Frontal cortex (tissue), 1 donor: ENCODE data around the gene KAT8. TPM values are rescaled to one million over a fixed set of nuclear protein-coding genes. Genes with fewer than 3 reads are reported as not detected.

ENCODE experiments used
- small RNA-seq: library from RNA; depleted of rRNA; stranded (forward); fragments of <200 nt; gene quantifications from one replicate; pipeline ENCODE3, GENCODE V24; 2014
- total RNA-seq: library from RNA; depleted of rRNA; stranded (reverse); fragments of >200 nt; gene quantifications from one replicate; pipeline ENCODE4 v1.2.3, GENCODE V29; 2014

Gene KAT8
- total RNA-seq, 1 donor from 2014 or later, result 47.7 TPM

Small RNA genes lying within 50 kb of the gene (small RNA-seq; reads per million reads assigned to genes)
- gene AC009088.4, result not detected
- gene NDUFA3P6, result not detected

Other genes with a start within 250 kb of the KAT8 start
- gene BCL7C, start 223.6 kb upstream of the KAT8 start, total RNA-seq, result 41.6 TPM
- 0.41 TPM for gene CTF1, start 221.1 kb upstream of the KAT8 start, total RNA-seq
- 66.4 TPM for gene FBXL19, start 194.1 kb upstream of the KAT8 start, total RNA-seq
- gene ORAI3, start 168.6 kb upstream of the KAT8 start, total RNA-seq, result 4.1 TPM
- 1.6 TPM for gene SETD1A, start 159.9 kb upstream of the KAT8 start, total RNA-seq
- 2.0 TPM for gene HSD3B7, start 132.5 kb upstream of the KAT8 start, total RNA-seq
- gene STX1B, start 107.0 kb upstream of the KAT8 start, total RNA-seq, result 11.4 TPM
- 13.9 TPM for gene STX4, start 84.1 kb upstream of the KAT8 start, total RNA-seq
- 9.0 TPM for gene ZNF668, start 43.4 kb upstream of the KAT8 start, total RNA-seq
- 14.7 TPM for gene ZNF646, start 43.2 kb upstream of the KAT8 start, total RNA-seq
- 1.6 TPM for gene PRSS53, start 28.7 kb upstream of the KAT8 start, total RNA-seq
- 35.9 TPM for gene VKORC1, start 22.9 kb upstream of the KAT8 start, total RNA-seq
- 11.4 TPM for gene BCKDK, start 9.3 kb upstream of the KAT8 start, total RNA-seq
- gene PRSS8, start 18.1 kb downstream of the KAT8 start, total RNA-seq, result not detected
- gene PRSS36, start 32.4 kb downstream of the KAT8 start, total RNA-seq, result 1.6 TPM
- gene FUS, start 62.5 kb downstream of the KAT8 start, total RNA-seq, result 36.3 TPM
- gene PYCARD, start 85.1 kb downstream of the KAT8 start, total RNA-seq, result 1.6 TPM
- 1.2 TPM for gene TRIM72, start 96.5 kb downstream of the KAT8 start, total RNA-seq
- 0.41 TPM for gene PYDC1, start 99.5 kb downstream of the KAT8 start, total RNA-seq
- gene ITGAM, start 142.3 kb downstream of the KAT8 start, total RNA-seq, result 2.0 TPM
- gene ITGAX, start 237.5 kb downstream of the KAT8 start, total RNA-seq, result 0.41 TPM